ENCODE results near the gene EIF2B4. TPM values are rescaled to one million over a fixed set of nuclear protein-coding genes. Genes with fewer than 3 reads are reported as not detected.

The EIF2B4 gene
- total RNA-seq, 1 experiment from 2014 or later: 67.2 TPM

DNA sequence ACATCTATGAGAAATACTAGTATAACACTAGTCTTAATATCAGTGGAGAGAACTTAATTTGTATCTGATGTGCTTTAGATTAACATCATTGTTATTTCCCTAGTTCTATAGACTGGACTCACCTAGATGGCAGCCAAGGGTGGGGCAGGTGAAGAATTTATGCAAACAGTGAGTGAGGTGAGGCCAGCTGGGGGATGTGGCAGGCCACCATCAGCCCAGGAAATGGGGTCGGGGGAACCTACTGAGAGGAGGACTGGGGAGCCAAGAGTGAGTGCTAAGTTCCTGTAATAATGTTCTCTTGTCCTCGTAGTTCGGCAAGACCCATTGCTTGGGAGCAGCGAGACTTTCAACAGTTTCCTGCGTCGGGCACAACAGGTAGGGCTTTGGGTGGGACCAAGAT, 2.8 kb upstream of the EIF2B4 start:
- no peak for DNase-seq
- Histone ChIP-seq H2BK120ac (ENCODE audit: low read depth, low read length, poor library complexity, severe bottlenecking) (no peak overlapping the region), H3K14ac (ENCODE audit: insufficient read depth, low read length) (no peak overlapping the region), H2BK12ac (ENCODE audit: insufficient read length, low read depth, low read length) (no peak overlapping the region), H2BK20ac (ENCODE audit: low read depth, low read length, poor library complexity, severe bottlenecking) (no peak overlapping the region), H3T11ph (ENCODE audit: low read length) (no peak overlapping the region), H4K20me1 (ENCODE audit: control insufficient read depth, insufficient read depth, insufficient read length) (no peaks in the 10 kb centered on the region), H3K27me3 (ENCODE audit: insufficient read depth, low read length) (no peaks in the 10 kb centered on the region), H4K5ac (ENCODE audit: insufficient read length, low read depth, low read length) (no peak overlapping the region), H3K4ac (ENCODE audit: low read depth, low read length) (no peak overlapping the region), H3K4me2 (ENCODE audit: insufficient read depth, insufficient read length, low read length) (no peak overlapping the region), H3K27ac (ENCODE audit: insufficient read length, low read depth, low read length) (no peak overlapping the region), H3K9ac (ENCODE audit: extremely low read depth, insufficient read length, low read length) (no peak overlapping the region), H3K56ac (ENCODE audit: insufficient read length, low read depth, low read length) (no peak overlapping the region), H3K23me2 (ENCODE audit: insufficient read length, low read depth, low read length, poor library complexity, severe bottlenecking) (peaks cover 12% of the 10 kb centered on the region), H3K79me1 (ENCODE audit: insufficient read depth, low read depth, low read length, poor library complexity, severe bottlenecking) (peaks cover 3% of the 10 kb centered on the region), H4K91ac (ENCODE audit: insufficient read length, low read depth, low read length) (no peak overlapping the region), H3K18ac (ENCODE audit: insufficient read length, low read depth, low read length) (no peak overlapping the region), H2BK5ac (ENCODE audit: insufficient read length, low read length) (no peak overlapping the region), H2AFZ (ENCODE audit: low read length) (no peak overlapping the region), H4K8ac (replicated peaks; ENCODE audit: insufficient read length, low read depth, low read length) (no peak overlapping the region), H3K9me3 (ENCODE audit: control insufficient read depth, low read depth, low read length) (no peaks in the 10 kb centered on the region), H2AK5ac (ENCODE audit: insufficient read length, low read length) (no peak overlapping the region), H3K79me2 (ENCODE audit: insufficient read depth, low read length) (peaks cover 5% of the 10 kb centered on the region; the same call in 1 of the 2 replicates), H2BK15ac (ENCODE audit: low read depth, low read length) (no peak overlapping the region), H3K23ac (ENCODE audit: insufficient read length, low read depth, low read length) (no peak overlapping the region), H3K4me1 (ENCODE audit: insufficient read depth, low read length) (peaks cover 3% of the 10 kb centered on the region; the same call in 1 of the 2 replicates)
- no peaks in the 10 kb centered on the region for H3K27me3 Mint-ChIP-seq (ENCODE audit: low read depth)
- H3K27ac Mint-ChIP-seq: peak overlapping the region in 1 of 3 experiments; percentile 9; a peak in 2 of 7 replicates
- peaks cover 43 to 70% (median 69%) of the 10 kb centered on the region in 3 experiments; a peak in 6 of 7 replicates for H3K36me3 Mint-ChIP-seq (ENCODE audit: insufficient read depth in 1 of 3, low read depth in 3 of 3)
- peaks cover 16 to 22% of the 10 kb centered on the region in 2 experiments for H3K4me1 Mint-ChIP-seq
- H3K4me3 Mint-ChIP-seq: peak overlapping the region in 1 of 2 experiments; percentile 42; a peak in 3 of 5 replicates
- TF ChIP-seq CTCF (conservative IDR thresholded peaks at IDR 0.05): no peak
- peaks cover 0 to 3% of the 10 kb centered on the region in 2 experiments; a peak in 1 of 5 replicates for H3K9me3 Mint-ChIP-seq
- no CpG with 5 or more reads among the region's 6 CpGs for WGBS (ENCODE audit: extremely low coverage, insufficient read length, low lambda C conversion rate)
